GM21360 (cell line): ENCODE results near the gene PSMG4.

Experiments used
- ATAC-seq: cut with Tn5 transposase; IDR thresholded peaks from one replicate; pipeline ENCODE4 v1.9.1; 2021; ENCODE audit warnings: mild to moderate bottlenecking, moderate library complexity; ENCODE audit not compliant: unreplicated experiment

Gene PSMG4

DNA sequence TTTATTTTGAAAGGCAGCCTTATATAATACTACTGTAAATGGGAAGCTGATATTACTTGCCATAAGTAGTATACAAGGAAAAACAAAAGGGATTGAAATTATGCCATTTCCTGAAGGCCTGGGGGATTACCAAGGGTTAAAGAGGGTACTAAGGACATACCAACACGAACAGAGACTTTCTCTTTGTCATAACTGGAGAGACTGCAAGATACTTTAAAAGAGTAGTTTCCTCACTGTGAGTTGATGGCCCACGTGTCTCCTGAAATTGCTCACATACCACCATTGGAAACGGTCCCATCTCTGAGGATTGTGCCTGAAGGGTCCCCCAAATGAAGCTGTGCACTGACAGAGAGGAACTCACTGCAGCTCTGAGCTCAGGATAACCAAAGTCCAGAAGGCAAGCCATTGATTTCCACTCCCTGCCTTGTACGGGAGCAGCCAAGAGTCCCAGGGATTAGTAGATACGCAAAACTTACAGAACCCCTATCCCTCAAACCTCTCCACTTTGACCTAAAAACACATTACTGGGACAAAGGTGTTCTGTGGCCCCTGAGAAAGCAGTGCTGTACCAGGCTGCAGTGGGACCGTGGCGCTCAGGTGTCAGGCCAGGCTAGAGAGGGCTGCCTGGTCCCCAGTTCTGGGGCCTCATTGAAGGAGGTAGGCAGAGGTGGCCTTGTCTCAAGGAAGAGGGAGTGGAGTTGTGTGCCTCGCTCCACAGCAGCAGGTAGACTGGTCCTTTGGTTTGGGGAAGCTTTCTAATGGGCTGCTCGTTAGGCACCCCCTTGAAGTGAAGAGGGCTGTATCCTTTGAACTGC, 15.2 kb downstream of the PSMG4 start:
- ATAC-seq, result no peak

DNA sequence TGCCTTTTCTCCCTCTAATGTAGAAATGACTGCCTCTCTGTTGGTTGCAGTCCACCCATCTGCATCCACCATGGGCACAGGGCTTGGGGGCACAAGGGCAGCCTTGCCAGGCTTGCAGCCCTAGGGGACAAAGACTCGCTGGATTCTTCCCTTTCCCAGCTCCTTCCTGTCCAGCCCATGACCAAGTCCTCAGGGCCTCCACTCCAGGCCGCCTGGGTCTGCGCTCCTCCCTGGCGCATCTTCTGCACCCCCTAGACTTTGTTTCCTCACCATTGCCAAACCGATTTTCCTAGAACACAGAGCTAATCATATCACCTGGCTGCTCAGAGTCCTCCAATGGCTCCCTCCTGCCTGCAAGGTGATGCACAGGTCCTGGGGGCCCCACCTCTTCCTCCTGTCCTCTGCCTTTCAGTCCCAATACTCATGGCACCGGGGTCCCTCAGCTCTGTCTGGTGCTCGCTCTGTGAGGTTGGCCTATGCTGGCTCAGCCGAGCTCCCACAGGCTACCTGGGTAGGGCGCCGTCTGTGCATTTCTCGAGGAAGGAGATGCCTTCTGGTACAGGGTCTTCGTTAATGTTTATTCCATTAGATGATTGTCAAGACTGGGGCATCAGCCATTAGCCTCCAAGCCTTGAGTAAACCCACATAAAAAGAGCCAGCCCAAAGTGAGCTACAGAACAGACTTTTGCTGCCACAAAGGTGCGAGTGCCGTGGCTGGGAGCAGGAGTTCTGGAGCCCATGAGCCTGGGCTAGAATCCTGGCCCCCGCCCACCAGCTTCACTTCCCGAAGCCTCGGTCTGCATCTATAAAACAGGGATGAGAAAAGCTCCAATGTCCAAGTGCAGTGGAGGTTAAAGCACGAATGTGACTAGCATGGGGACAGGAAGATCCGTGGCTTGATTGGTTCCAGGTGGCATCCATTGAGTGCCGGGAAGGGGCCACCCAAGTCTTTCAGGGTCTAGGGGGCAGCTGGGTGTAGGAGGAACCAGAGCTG, 17.7 kb downstream of the PSMG4 start:
- no peak for ATAC-seq

DNA sequence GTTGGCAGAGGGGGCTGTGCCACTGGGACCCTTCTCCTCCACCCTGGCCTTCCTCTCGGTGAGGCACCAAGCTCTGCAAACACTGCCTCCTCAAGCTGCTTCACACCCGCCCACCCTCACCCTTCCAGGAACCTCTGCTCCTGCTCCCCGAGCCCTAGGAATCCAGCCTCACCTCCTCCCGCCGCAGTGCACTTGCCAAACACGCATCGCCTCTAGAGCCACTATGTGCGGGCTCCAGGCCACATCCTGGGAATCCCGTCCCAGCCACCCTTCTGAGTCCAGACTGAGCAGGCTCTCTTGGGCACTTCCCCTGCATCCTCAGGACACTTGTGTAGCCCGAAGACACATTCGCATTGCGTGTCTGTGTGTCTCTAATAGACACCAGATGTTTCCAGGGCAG, 18.5 kb downstream of the PSMG4 start:
- ATAC-seq, result no peak

DNA sequence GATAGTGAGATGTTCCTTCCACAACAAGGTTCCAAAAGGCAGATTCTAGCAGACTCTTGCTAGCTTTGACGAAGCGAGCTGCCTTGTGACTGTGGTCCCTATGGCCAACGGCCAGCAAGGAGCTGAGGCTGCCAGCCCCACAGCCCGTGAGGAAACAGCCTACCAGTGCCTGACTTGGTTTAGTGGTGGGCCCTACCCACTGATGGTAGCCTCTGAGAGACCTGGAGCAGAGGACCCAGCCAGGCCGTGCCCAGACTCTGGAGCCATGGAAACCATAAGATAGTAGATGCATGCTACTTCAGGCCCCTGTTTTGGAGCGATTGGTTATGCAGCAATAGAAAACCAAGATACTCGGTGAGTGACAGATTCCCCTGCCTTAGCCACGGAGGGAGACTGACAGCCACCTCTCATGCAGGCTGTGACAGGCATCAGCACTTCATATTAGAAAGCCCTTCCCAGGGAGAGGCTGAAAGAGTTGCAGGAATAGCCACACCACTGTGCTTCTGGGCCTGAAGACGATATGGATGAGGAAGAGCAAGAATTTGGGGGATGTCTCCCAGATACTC, 19.2 kb downstream of the PSMG4 start:
- no peak for ATAC-seq

DNA sequence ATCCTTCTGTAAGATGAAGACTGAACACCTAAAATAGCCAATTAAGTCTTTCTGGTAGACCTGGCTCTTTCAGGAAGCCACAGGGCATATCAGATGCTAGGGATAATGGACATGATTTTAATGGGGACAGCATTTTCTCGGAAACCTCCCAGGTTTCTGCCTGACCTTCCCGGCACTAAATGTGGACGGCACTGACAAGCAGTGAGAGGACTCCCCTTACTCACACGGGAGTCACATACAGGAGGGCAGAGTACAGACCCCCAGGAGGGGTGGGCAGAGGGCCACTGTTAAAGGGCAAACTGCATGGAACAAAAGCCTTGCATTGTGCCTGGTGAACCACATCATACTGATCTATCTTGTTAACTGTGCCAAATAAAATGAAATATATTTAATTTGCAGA, 19.9 kb downstream of the PSMG4 start:
- ATAC-seq, result no peak

DNA sequence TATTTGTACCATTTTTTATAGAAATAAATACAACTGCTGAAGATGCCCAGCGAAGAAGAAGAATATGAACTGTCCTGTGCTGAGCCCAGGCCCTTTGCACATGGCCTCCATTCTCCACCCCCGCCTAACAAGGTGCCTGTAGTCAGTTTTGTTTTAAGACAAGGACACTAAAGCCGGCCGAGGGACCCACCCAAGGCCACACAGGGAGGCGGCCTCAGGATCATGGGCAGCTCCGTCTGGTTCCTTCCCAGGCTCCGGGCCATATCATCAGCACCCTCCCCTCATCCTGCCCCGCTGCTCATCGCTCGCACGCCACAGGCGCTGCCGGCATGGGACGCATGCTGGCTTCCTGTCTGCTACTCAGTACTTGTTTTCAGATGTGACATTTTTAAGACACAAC, 21.3 kb downstream of the PSMG4 start:
- no peak for ATAC-seq

DNA sequence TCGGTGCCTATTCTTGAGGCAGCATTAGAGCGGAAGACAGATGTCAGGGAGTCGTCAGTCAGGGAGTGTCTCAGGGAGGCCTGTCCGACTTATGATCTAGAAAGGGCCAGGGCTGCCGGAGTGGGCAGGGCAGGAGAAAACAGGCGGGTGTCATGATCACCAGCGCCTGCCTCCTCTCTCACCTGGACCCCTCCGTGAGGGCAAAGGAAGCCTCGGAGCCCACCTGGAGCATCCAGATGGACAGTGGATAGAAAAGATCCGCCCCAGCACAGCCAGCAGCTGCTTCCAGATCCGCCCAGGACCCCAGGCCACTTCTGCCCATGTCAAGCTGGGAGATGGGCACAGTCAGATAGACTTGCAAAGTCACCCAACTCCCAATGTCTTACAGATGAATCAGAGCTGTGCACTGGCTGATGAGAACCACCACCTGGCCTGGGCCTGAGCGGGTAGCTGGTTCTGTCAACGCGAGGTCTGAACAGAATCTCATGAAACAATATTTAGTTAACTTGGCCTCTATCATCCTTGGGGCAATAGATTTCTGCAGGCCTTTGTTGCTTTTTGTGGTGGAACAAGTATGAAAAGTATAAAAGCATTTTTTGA, 22.2 kb downstream of the PSMG4 start:
- ATAC-seq, result no peak

DNA sequence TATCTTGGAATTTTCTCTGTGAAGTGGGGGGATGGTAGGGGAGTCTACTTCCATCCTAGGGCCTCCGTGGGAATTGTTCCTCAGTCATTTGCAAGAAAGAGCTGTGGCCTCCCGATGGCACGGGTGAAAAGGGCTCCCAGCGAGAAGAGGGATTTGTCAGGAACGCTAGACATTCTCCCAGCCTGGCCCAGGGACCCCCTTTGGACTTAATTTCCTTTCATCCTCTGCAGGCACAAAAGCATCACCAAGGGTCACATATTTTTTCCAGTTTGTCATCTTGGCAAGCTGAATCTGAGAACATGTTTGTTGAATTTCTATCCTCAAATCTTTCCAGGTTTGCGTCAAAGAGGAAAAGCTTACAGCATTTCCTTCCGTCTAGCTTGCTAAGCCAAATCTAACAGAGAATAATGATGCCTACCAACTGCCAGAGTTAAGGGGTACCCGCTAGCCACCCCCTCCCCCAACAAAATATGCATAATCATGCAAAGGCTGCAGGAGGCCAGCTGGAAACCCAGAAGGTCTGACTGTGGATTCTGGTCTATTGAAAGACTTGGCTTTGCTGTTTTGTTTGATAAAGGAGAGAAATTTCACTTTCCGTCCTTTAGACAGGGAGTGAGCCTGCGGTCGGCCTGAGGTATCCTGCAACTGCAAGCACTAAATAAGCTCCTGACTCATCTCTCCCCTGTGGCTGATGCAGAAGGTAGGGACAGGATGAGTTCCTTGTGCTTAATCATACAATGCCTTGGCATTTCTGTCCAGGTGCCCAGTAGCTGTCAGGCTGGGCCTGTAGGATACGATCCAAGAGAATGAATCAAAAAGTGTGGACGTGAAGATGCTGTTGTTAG, 23.1 kb downstream of the PSMG4 start:
- no peak for ATAC-seq

DNA sequence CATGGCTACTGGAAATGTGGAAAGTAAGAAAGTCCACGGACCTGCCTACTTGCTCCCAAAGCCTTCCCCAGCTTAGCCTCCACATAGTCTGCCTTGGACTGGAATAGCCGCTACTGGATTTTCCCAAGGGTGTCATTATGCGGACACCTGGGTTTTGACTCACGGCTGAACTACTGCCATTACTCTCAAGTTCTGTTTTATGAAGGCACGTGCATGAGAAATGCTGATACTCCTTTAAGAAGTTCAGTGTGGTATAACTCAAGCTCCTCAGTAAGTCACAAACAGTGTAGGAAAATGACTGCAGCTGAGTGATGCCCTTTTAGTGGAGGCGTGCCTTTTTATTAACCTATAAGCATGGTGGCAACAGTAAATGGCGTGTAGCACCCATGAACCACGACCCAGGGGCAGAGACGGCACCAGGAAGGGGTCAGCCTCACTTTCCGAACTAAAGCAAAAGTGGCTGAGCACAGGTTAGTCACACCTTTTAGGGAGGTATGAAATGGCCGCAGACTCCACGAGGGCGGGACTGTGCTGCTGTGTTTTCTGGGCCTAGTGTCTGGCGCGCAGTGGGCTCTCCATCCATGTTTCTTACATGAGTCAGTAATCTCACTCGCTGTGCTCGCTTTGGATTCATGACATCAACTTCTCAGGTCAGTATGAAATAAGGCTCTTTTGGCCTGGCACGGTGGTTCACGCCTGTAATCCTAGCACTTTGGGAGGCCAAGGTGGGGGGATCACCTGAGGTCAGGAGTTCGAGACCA, 23.9 kb downstream of the PSMG4 start:
- no peak for ATAC-seq

DNA sequence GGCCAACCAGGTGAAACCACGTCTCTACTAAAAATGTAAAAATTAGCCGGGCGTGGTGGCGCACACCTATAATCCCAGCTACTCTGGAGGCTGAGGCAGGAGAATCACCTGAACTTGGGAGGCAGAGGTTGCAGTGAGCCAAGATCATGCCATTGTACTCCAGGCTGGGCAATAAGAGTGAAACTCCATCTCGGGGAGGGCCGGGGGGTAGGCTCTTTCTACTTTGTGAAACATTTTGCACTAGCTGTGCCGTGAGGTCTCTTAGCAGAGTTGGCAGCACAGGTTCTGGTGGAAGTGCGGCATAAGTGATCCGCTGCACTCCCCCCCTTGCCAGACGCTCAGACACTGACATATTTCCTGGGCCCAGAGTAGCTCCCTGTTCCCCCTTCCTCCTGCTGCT, 24.5 kb downstream of the PSMG4 start:
- ATAC-seq, result no peak

DNA sequence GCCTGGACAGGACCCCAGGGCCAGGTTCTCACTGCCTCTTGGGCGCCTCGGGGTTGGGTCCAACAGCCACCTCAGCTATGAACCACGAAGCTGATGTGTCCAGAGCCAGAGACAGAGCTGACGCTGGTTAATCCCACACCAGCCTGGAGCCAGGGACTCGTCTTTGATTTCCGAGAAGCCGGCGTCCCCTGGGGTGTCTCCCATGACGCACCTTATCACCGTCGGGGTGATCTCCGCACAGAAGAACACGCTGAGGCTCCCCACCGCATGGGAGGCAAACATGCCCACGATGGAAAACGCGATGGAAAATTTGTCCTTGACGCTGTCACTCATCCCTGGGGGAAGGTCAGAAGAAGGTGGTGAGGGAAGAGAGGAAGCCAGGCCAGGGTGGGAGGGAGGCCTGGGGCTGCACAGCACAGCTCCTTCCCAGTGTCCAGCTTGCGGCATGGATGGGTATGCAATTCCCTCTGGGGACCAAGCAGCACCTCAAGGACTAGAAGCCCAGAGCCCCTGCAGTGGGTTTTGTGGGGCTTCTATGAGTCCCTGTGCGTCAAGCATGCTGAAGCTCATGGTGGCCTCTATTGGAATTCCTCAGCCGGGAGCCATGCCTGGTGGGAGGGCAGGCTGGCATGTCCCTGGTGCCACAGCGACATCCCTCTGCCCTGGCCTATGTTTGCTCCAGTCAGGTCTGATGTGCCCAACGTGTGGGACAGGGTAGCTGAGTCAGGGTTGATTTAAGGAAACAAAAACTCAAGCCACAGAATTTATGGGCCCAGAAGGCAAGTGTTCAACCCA, 25.1 kb downstream of the PSMG4 start:
- no peak for ATAC-seq

DNA sequence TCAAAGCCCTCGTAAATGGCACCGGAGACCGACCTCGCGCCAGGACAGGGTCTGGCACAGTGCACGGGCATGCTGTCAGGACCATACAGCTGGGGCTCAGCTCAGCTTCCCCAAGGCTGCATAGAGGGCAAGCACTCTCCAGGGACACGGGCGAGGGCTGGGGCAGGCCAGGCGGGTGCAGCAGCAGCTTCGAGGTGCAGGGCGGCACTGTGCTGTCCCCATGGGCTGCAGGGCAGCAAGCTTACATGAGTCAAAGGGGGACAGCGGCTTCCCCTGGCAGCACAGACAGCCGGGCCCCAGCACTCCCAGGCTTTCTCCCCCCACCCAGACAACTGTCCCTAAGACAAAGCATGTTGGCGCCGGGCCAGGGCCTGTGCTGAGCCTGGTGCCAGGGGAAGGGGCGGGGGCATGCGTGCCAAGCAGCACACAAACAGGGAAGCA, 25.7 kb downstream of the PSMG4 start:
- ATAC-seq, result no peak

DNA sequence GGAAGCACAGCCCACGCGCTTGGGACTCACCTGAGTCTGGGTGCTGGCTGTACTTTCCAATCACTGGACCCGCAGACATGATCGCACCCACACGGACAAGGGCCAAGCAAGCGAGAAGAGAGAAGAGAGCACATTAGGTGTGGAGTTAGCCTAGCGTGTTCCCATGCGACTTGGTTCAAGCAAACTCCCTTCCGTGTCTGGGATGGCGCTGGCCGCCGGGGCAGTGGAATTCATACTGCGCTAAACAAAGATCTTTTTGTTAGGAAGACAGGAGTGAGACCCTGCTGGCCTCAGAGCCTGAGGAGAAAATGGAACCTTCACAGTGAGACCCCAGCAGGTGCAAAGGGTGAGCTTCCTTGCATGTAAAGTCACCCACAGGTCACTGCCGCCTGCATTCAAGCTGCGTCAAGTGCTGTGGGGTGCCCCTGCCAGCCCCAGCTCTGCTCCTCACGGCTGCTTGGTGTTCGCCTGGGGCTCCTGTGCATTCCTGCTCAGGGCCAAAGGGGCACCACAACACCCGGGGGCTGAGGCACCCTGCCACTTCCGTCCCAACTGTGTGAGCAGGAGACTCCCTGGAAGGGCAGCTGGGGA, 26.4 kb downstream of the PSMG4 start:
- ATAC-seq, result no peak

DNA sequence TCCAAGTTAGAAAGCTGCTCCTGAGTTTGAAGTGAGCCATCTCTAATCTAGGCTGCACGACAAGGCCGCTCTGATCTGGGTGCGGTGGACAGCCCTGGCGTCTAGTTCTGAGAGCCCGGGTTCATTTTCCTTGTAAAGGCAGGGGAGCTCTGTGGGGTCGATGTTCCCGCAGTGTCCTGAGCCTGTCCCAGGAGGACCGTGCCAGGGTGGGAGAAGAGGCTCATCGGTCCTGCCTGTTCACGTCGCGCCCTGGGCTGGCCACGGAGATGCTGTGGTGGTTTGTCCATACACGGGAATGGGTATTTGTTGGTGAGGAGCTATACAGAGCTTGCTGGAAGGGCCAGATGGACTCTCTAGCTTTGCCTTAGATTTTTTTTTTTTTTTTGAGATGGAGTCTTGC, 27.0 kb downstream of the PSMG4 start:
- ATAC-seq, result no peak

DNA sequence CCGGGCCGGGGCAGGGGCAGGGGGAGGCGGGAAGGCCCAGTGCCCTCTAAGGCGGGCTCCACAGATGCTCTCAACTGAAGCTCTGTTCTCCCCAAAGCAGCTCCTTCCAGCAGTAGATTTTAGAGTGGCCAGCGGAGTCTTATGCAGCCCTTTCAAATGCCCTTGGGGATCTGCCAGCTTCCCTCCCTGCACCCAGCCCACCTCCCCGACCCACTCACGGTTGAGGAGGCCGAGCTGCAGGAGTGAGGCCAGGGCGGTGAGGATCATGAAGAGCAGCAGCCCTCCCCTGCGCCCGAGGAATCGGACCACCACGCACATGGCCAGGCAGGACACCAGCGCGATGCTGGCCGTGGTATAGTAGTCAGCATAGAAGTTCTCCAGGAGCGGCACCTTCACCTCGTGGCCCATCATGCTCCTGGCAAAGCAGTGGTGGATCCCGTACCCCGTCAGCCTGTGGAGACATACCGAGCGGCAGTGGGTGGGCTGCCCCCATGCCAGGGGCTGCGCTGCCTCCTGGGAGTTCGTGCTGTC, 28.0 kb downstream of the PSMG4 start:
- no peak for ATAC-seq

DNA sequence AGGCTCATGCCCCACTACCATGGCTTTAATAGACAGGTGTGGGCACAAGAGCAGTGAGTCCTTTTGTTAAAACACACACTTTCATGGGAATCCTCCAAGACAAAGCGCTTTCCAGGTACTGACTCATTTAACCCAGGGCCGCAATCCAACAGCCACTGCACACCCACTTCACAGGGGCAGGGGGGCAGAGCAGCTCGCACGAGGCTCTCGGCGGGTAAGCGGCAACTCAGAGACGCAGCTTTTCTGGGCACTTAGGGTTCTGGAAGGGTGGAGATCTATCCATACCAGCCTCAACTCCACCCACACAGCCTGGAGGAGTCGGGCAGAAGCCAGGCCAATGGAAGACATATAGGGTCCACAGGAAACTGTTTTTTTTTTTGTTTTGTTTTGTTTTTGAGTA, 28.6 kb downstream of the PSMG4 start:
- no peak for ATAC-seq

DNA sequence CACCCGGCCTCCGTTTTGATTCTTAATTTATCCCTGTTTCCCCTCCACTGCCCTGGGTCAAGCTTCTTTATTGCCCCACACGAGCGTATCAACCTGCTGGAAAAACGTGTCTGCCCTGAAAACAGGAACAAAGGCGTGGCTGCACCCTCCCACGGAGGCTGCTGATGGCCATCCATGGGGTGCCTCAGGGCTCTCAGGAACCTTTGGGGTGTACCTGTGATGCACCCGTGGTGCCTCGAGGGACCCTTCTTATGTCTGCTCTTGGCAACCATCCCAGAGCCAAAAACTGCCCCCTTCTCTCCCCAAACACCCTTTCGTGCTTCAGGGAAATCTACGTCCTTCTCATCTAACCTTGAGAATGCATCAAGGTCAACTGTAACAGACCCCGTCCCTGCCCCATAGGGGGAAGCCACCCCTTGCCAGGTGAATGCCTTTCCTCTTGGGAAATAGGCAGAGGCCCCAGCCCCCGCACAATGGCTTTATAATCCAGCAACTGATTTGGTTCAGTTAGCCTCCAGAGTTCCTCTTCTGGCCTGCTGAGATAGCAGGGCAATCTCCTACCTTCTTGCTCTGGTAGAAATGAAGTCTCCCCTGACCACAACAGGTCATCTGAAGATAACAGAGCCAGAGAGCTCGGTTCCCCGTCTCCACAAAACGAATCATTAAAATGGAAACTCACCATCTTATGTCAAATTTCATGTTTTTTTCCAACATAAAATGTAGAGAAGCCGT, 29.4 kb downstream of the PSMG4 start:
- no peak for ATAC-seq
